ENCODE measurements around the gene NPIPA1.
"Not testable (repeated sequence)": the region's sequence is repeated elsewhere in the genome, so short reads cannot be mapped to it uniquely, and the experiment has no call there.

The NPIPA1 gene

DNA sequence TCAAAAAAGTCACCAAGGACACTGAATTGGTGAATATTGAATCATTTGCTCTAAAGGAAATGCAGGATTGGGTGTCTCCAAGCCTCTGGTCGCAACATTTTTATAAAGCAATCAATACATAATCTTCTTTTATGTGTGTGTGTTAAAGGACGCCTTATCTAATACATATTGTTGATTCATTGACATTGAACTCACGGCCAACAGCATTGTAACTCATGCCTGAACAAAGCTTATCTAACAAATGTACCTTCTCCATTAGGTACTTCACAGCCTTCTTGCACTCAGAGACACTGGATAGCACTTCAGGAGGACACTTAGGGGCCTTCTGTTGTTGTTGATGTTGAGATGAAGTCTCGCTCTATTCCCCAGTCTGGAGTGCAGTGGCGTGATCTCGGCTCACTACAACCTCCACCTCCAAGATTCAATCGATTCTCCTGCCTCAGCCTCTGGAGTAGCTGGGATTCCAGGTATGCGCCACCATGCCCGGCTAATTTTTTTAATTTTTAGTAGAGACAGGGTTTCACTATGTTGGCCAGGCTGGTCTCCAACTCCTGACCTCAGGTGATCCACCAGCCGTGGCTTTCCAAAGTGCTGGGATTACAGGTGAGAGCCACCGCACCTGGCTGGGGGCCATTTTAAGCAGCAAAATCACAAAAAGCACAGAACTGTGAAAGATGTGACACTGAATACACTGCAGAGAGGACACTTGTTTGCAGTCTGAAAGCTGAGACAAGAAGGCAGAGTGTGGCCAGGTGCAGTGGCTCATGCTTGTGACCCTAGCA, 24.4 kb downstream of the NPIPA1 start:
- Histone ChIP-seq H3K4me3 (ENCODE audit: low read length, poor library complexity, severe bottlenecking) (no peak overlapping the region), H3F3A (ENCODE audit: low read depth) (no peaks in the 10 kb centered on the region), H3K27me3 (ENCODE audit: insufficient read depth, low read length, poor library complexity, severe bottlenecking) (no peaks in the 10 kb centered on the region), H3K9me3 (ENCODE audit: insufficient read depth, low read depth, low read length) (no peaks in the 10 kb centered on the region), H3K79me2 (ENCODE audit: insufficient read depth, low read length) (no peaks in the 10 kb centered on the region), H2AFZ (ENCODE audit: low read length) (no peak overlapping the region), H3K36me3 (ENCODE audit: insufficient read depth, low read length) (no peaks in the 10 kb centered on the region), H3K4me2 (ENCODE audit: low read depth, low read length, poor library complexity, severe bottlenecking) (no peak overlapping the region), H4K20me1 (ENCODE audit: insufficient read depth, low read length, poor library complexity, severe bottlenecking) (no peaks in the 10 kb centered on the region), H3K4me1 (ENCODE audit: insufficient read depth, low read length, poor library complexity, severe bottlenecking) (no peaks in the 10 kb centered on the region), H3K9ac (ENCODE audit: low read depth, low read length, poor library complexity, severe bottlenecking) (no peak overlapping the region), H3K9me2 (replicated peaks; ENCODE audit: low read depth, low read length) (no peaks in the 10 kb centered on the region)
- no peak for TF ChIP-seq CTCF (conservative IDR thresholded peaks at IDR 0.05; ENCODE audit: low read length)
- TF ChIP-seq EZH2phosphoT487 (IDR thresholded peaks at IDR 0.05; ENCODE audit: borderline replicate concordance): no peak

DNA sequence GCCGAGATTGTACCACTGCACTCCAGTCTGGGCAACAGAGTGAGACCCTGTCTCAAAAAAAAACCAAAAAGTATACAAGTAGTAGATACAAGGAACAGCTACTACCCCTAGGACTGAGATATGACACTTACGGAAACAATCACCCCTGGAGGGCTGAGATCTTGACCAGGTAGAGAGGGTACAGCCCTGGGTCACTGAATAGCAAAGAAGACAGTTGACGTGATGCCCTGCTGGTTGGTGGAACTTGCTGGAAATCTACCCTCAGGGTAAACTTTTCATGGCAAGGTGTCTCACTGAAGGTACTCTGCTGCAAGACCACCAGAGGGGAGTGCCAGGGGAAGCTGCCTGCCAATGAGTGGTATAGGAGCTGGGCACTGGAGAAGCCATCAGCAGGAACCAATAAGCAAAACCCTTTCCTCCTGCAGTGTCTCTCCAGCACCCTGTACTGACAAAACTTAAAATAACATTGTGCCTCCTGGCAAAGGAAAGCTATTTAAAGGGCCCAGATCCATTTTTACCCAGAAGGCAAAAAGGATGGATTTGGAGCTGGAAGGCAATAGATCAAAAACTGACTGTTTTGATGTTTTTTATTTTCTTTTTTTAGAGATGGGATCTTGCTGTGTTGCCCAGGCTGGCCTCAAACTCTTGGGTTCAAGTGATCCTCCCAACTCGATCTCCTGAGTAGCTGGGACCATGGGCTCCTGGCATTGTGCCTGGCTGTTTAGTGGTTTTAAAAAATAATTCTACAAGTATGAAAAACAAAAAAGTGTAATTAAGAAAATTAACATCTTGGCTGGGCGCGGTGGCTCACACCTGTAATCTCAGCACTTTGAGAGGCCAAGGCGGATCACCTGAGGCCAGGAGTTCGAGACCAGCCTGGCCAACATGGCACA, 26.3 kb downstream of the NPIPA1 start:
- H3K9me2 ChIP-seq (replicated peaks; ENCODE audit: low read depth, low read length): no peaks in the 10 kb centered on the region
- no peak overlapping the region for H2AFZ ChIP-seq (ENCODE audit: low read length)
- no peaks in the 10 kb centered on the region for H3K4me1 ChIP-seq (ENCODE audit: insufficient read depth, low read length, poor library complexity, severe bottlenecking)
- H3F3A ChIP-seq (ENCODE audit: low read depth): no peaks in the 10 kb centered on the region
- H3K9me3 ChIP-seq (ENCODE audit: insufficient read depth, low read depth, low read length): no peaks in the 10 kb centered on the region
- no peak overlapping the region for H3K4me2 ChIP-seq (ENCODE audit: low read depth, low read length, poor library complexity, severe bottlenecking)
- no peaks in the 10 kb centered on the region for H3K36me3 ChIP-seq (ENCODE audit: insufficient read depth, low read length)
- no peak overlapping the region for H3K4me3 ChIP-seq (ENCODE audit: low read length, poor library complexity, severe bottlenecking)
- H3K9ac ChIP-seq (ENCODE audit: low read depth, low read length, poor library complexity, severe bottlenecking): no peak overlapping the region
- no peaks in the 10 kb centered on the region for H4K20me1 ChIP-seq (ENCODE audit: insufficient read depth, low read length, poor library complexity, severe bottlenecking)
- no peaks in the 10 kb centered on the region for H3K79me2 ChIP-seq (ENCODE audit: insufficient read depth, low read length)
- H3K27me3 ChIP-seq (ENCODE audit: insufficient read depth, low read length, poor library complexity, severe bottlenecking): no peaks in the 10 kb centered on the region
- no peak for TF ChIP-seq EZH2phosphoT487 (IDR thresholded peaks at IDR 0.05; ENCODE audit: borderline replicate concordance)
- no peak for TF ChIP-seq CTCF (conservative IDR thresholded peaks at IDR 0.05; ENCODE audit: low read length)

DNA sequence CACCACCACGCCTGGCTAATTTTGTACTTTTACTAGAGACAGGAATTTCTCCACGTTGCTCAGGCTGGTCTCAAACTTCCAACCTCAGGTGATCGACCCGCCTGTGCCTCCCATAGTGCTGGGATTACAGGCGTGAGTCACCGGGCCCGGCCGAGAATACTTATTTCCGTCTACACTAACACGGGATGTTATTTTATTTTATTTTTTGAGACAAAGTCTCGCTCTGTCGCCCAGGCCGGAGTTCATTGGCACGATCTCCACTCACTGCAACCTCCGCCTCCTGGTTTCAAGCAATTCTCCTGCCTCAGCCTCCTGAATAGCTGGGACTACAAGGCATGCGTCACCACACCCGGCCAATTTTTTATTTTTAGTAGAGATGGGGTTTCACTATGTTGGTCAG, 28.1 kb downstream of the NPIPA1 start:
- Histone ChIP-seq H3K9me3 (ENCODE audit: insufficient read depth, low read depth, low read length) (no peaks in the 10 kb centered on the region), H3F3A (ENCODE audit: low read depth) (no peaks in the 10 kb centered on the region)

GRCh38 chr16:14969795-14970194, 32.6 kb downstream of the NPIPA1 start:
- not testable (repeated sequence) for H2AFZ ChIP-seq (ENCODE audit: low read length); H3K36me3 ChIP-seq (ENCODE audit: insufficient read depth, low read length); H3K27me3 ChIP-seq (ENCODE audit: insufficient read depth, low read length, poor library complexity, severe bottlenecking); H3K9me2 ChIP-seq (replicated peaks; ENCODE audit: low read depth, low read length); H3K4me2 ChIP-seq (ENCODE audit: low read depth, low read length, poor library complexity, severe bottlenecking); H3K4me1 ChIP-seq (ENCODE audit: insufficient read depth, low read length, poor library complexity, severe bottlenecking); H3K79me2 ChIP-seq (ENCODE audit: insufficient read depth, low read length); H4K20me1 ChIP-seq (ENCODE audit: insufficient read depth, low read length, poor library complexity, severe bottlenecking); H3K9ac ChIP-seq (ENCODE audit: low read depth, low read length, poor library complexity, severe bottlenecking); H3F3A ChIP-seq (ENCODE audit: low read depth); H3K4me3 ChIP-seq (ENCODE audit: low read length, poor library complexity, severe bottlenecking); H3K9me3 ChIP-seq (ENCODE audit: insufficient read depth, low read depth, low read length)

More for the DNA sequence above, 28.1 kb downstream of the NPIPA1 start:
- Histone ChIP-seq H3K27me3 (ENCODE audit: insufficient read depth, low read length, poor library complexity, severe bottlenecking) (no peaks in the 10 kb centered on the region), H3K36me3 (ENCODE audit: insufficient read depth, low read length) (no peaks in the 10 kb centered on the region), H3K4me2 (ENCODE audit: low read depth, low read length, poor library complexity, severe bottlenecking) (no peak overlapping the region), H2AFZ (ENCODE audit: low read length) (no peak overlapping the region), H3K9ac (ENCODE audit: low read depth, low read length, poor library complexity, severe bottlenecking) (no peak overlapping the region), H3K79me2 (ENCODE audit: insufficient read depth, low read length) (no peaks in the 10 kb centered on the region), H3K9me2 (replicated peaks; ENCODE audit: low read depth, low read length) (no peaks in the 10 kb centered on the region), H4K20me1 (ENCODE audit: insufficient read depth, low read length, poor library complexity, severe bottlenecking) (no peaks in the 10 kb centered on the region), H3K4me3 (ENCODE audit: low read length, poor library complexity, severe bottlenecking) (no peak overlapping the region), H3K4me1 (ENCODE audit: insufficient read depth, low read length, poor library complexity, severe bottlenecking) (no peaks in the 10 kb centered on the region)
- TF ChIP-seq EZH2phosphoT487 (IDR thresholded peaks at IDR 0.05; ENCODE audit: borderline replicate concordance): no peak
- no peak for TF ChIP-seq CTCF (conservative IDR thresholded peaks at IDR 0.05; ENCODE audit: low read length)

GRCh38 chr16:14971621-14972228, 34.5 kb downstream of the NPIPA1 start:
- not testable (repeated sequence) for H4K20me1 ChIP-seq (ENCODE audit: insufficient read depth, low read length, poor library complexity, severe bottlenecking); H3K4me3 ChIP-seq (ENCODE audit: low read length, poor library complexity, severe bottlenecking); H3K9me3 ChIP-seq (ENCODE audit: insufficient read depth, low read depth, low read length); H3K27me3 ChIP-seq (ENCODE audit: insufficient read depth, low read length, poor library complexity, severe bottlenecking); H3K79me2 ChIP-seq (ENCODE audit: insufficient read depth, low read length); H3K4me2 ChIP-seq (ENCODE audit: low read depth, low read length, poor library complexity, severe bottlenecking); H3K36me3 ChIP-seq (ENCODE audit: insufficient read depth, low read length); H3K9me2 ChIP-seq (replicated peaks; ENCODE audit: low read depth, low read length); H2AFZ ChIP-seq (ENCODE audit: low read length); H3F3A ChIP-seq (ENCODE audit: low read depth); H3K4me1 ChIP-seq (ENCODE audit: insufficient read depth, low read length, poor library complexity, severe bottlenecking); H3K9ac ChIP-seq (ENCODE audit: low read depth, low read length, poor library complexity, severe bottlenecking)

Measured in Loucy (cell line).